NCI-H1694 (cell line): ENCODE measurements around the gene WDR91.
"Not testable (repeated sequence)": the region's sequence is repeated elsewhere in the genome, so short reads cannot be mapped to it uniquely, and the experiment has no call there.

Experiments
- DNase-seq: peaks from one replicate; lab custom pipeline; 2025; lab: John Stamatoyannopoulos, UW

Gene WDR91

GRCh38 chr7:135178364-135178763 lies 33.0 kb downstream of the WDR91 start:
- DNase-seq: no peak

GRCh38 chr7:135177028-135177696 lies 34.2 kb downstream of the WDR91 start:
- DNase-seq: no peak

- DNase-seq: no peak
Observed at GRCh38 chr7:135175931-135176330, 35.4 kb downstream of the WDR91 start.

GRCh38 chr7:135174941-135175340 lies 36.4 kb downstream of the WDR91 start:
- DNase-seq: no peak

GRCh38 chr7:135173916-135174315 lies 37.4 kb downstream of the WDR91 start:
- DNase-seq: not testable (repeated sequence)

- not testable (repeated sequence) for DNase-seq
Observed at GRCh38 chr7:135171581-135172291, 39.6 kb downstream of the WDR91 start.

GRCh38 chr7:135170998-135171481 lies 40.3 kb downstream of the WDR91 start:
- not testable (repeated sequence) for DNase-seq

- DNase-seq: peak; percentile 85
Observed at GRCh38 chr7:135170274-135170997, 40.9 kb downstream of the WDR91 start, which contains the start of gene CYREN. Gene CYREN, minus strand, starts transcription at chr7:135170707. Its CDS starts 1,785 bp downstream, at chr7:135168922.

GRCh38 chr7:135169964-135170273 lies 41.4 kb downstream of the WDR91 start:
- no peak for DNase-seq

- no peak for DNase-seq
Observed at GRCh38 chr7:135169141-135169963, 42.0 kb downstream of the WDR91 start.

- no peak for DNase-seq
Observed at GRCh38 chr7:135168489-135169140, 42.7 kb downstream of the WDR91 start.

- no peak for DNase-seq
Observed at GRCh38 chr7:135168001-135168400, 43.3 kb downstream of the WDR91 start.

GRCh38 chr7:135167365-135167917 lies 43.9 kb downstream of the WDR91 start:
- DNase-seq: no peak

GRCh38 chr7:135166338-135166990 lies 44.9 kb downstream of the WDR91 start:
- DNase-seq: no peak

- DNase-seq: no peak
Observed at GRCh38 chr7:135165862-135166261, 45.5 kb downstream of the WDR91 start.

- DNase-seq: no peak
Observed at GRCh38 chr7:135164357-135165061, 46.8 kb downstream of the WDR91 start.

GRCh38 chr7:135162382-135163001 lies 48.8 kb downstream of the WDR91 start:
- no peak for DNase-seq

GRCh38 chr7:135161669-135162068 lies 49.7 kb downstream of the WDR91 start:
- DNase-seq: no peak

- DNase-seq: no peak
Observed at GRCh38 chr7:135160858-135161653, 50.3 kb downstream of the WDR91 start.
